Right atrium auricular region (tissue), 2 donors: Measurements from ENCODE around the gene SLC26A1. TPM values are rescaled to one million over a fixed set of nuclear protein-coding genes. Genes with fewer than 3 reads are reported as not detected.

Experiments
- DNase-seq: peaks from one replicate; pipeline ENCODE4 v3.0.0-alpha.2; 2019; ENCODE audit warnings: low spot score
- H3K27ac ChIP-seq, 2 donors: fragments of 200-600 bp; sonication (generic); 1 replicate in 1 of 2; 2 replicates in 1 of 2; pipeline ENCODE4 v1.5.1; 2016 to 2019
- H3K27me3 ChIP-seq, 2 donors: fragments of 200-600 bp; sonication (generic); one replicate each; pipeline versions ENCODE4 v1.5.1 to v1.6.0; 2017 to 2019
- H3K36me3 ChIP-seq: fragments of 200-600 bp; sonication (generic); one replicate; pipeline ENCODE4 v1.5.1; 2016
- H3K4me1 ChIP-seq, 2 donors: fragments of 200-600 bp; sonication (generic); one replicate each; pipeline versions ENCODE4 v1.5.1 to v1.6.0; 2017 to 2019
- H3K4me3 ChIP-seq, 2 donors: fragments of 200-600 bp; sonication (generic); 1 replicate in 1 of 2; 2 replicates in 1 of 2; pipeline ENCODE4 v1.5.1; 2017 to 2019; ENCODE audit warnings: mild to moderate bottlenecking in 1 of 2, moderate library complexity in 1 of 2
- H3K9me3 ChIP-seq, 2 donors: fragments of 200-600 bp; sonication (generic); one replicate each; pipeline ENCODE4 v1.5.1; 2019
- CTCF ChIP-seq, 2 donors: fragments of 200-600 bp; sonication (generic); IDR thresholded peaks; one replicate each; pipeline ENCODE4 v1.5.1; 2019; ENCODE audit warnings: antibody characterized with exemption in 2 of 2
- total RNA-seq, 2 donors: library from RNA; depleted of rRNA; stranded (reverse); fragments of >200 nt; gene quantifications; one replicate each; pipeline ENCODE4 v1.1.0, GENCODE V29; 2016

SLC26A1 gene
- total RNA-seq, 2 donors from 2014 or later = not detected

- no peak overlapping the region for H3K4me3 ChIP-seq
- no peaks in the 10 kb centered on the region for H3K9me3 ChIP-seq
- H3K27ac ChIP-seq = peak overlapping the region; percentile 5 to 44
- H3K4me1 ChIP-seq = peaks cover 0 to 35% of the 10 kb centered on the region in 2 donors
- no peak for DNase-seq
- no peak for TF ChIP-seq CTCF (IDR thresholded peaks at IDR 0.05)
- no peaks in the 10 kb centered on the region for H3K36me3 ChIP-seq
- H3K27me3 ChIP-seq = peaks cover 0 to 8% of the 10 kb centered on the region in 2 donors
Measured at GRCh38 chr4:1039493-1040343, 46.5 kb upstream of the SLC26A1 start.

GRCh38 chr4:1038948-1039492 lies 45.8 kb upstream of the SLC26A1 start:
- Histone ChIP-seq H3K27me3 (peaks cover 0 to 4% of the 10 kb centered on the region in 2 donors), H3K27ac (peak overlapping the region; percentile 5 to 44), H3K9me3 (no peaks in the 10 kb centered on the region), H3K4me3 (no peak overlapping the region), H3K36me3 (no peaks in the 10 kb centered on the region), H3K4me1 (peaks cover 0 to 30% of the 10 kb centered on the region in 2 donors)
- TF ChIP-seq CTCF (IDR thresholded peaks at IDR 0.05) = no peak
- DNase-seq = no peak

GRCh38 chr4:1036976-1037810 lies 44.0 kb upstream of the SLC26A1 start:
- DNase-seq = no peak
- no peaks in the 10 kb centered on the region for H3K9me3 ChIP-seq
- H3K36me3 ChIP-seq = no peaks in the 10 kb centered on the region
- H3K4me1 ChIP-seq = peaks cover 0 to 24% of the 10 kb centered on the region in 2 donors
- H3K27ac ChIP-seq = no peak overlapping the region
- H3K27me3 ChIP-seq = no peaks in the 10 kb centered on the region
- no peak for TF ChIP-seq CTCF (IDR thresholded peaks at IDR 0.05)
- no peak overlapping the region for H3K4me3 ChIP-seq

- Histone ChIP-seq H3K27me3 (no peaks in the 10 kb centered on the region), H3K4me1 (peaks cover 0 to 14% of the 10 kb centered on the region in 2 donors), H3K9me3 (no peaks in the 10 kb centered on the region), H3K4me3 (no peak overlapping the region), H3K36me3 (no peaks in the 10 kb centered on the region), H3K27ac (peak overlapping the region in 1 of 2 donors; percentile 5)
- TF ChIP-seq CTCF (IDR thresholded peaks at IDR 0.05) = no peak
- DNase-seq = no peak
Measured at GRCh38 chr4:1036095-1036494, 42.9 kb upstream of the SLC26A1 start.

- DNase-seq = peak; percentile 72
- H3K27me3 ChIP-seq = no peaks in the 10 kb centered on the region
Measured at GRCh38 chr4:1035510-1035909, 42.3 kb upstream of the SLC26A1 start.

More at GRCh38 chr4:1035510-1035909, 42.3 kb upstream of the SLC26A1 start:
- Histone ChIP-seq H3K36me3 (no peaks in the 10 kb centered on the region), H3K9me3 (no peaks in the 10 kb centered on the region), H3K27ac (peak overlapping the region in 1 of 2 donors; percentile 47), H3K4me1 (peaks cover 0 to 12% of the 10 kb centered on the region in 2 donors), H3K4me3 (no peak overlapping the region)
- no peak for TF ChIP-seq CTCF (IDR thresholded peaks at IDR 0.05)
